ENCODE results near the gene ASXL3.

The ASXL3 gene

GRCh38 chr18:33583901-33584300, 5.9 kb downstream of the ASXL3 start:
- no peak for DNase-seq (ENCODE audit: low read depth)

- DNase-seq (ENCODE audit: low read depth), result no peak
Observed at GRCh38 chr18:33584548-33585430, 6.8 kb downstream of the ASXL3 start.

GRCh38 chr18:33585431-33585775, 7.4 kb downstream of the ASXL3 start:
- no peak for DNase-seq (ENCODE audit: low read depth)

GRCh38 chr18:33588361-33588760, 10.3 kb downstream of the ASXL3 start:
- DNase-seq (ENCODE audit: low read depth), result no peak

GRCh38 chr18:33593261-33593660, 15.2 kb downstream of the ASXL3 start:
- DNase-seq (ENCODE audit: low read depth), result no peak

GRCh38 chr18:33594799-33595198, 16.8 kb downstream of the ASXL3 start:
- DNase-seq (ENCODE audit: low read depth), result no peak

GRCh38 chr18:33596178-33596854, 18.3 kb downstream of the ASXL3 start:
- no peak for DNase-seq (ENCODE audit: low read depth)

GRCh38 chr18:33600846-33601245, 22.8 kb downstream of the ASXL3 start:
- no peak for DNase-seq (ENCODE audit: low read depth)

GRCh38 chr18:33603454-33603853, 25.4 kb downstream of the ASXL3 start:
- no peak for DNase-seq (ENCODE audit: low read depth)

- no peak for DNase-seq (ENCODE audit: low read depth)
Observed at GRCh38 chr18:33605250-33605649, 27.2 kb downstream of the ASXL3 start.

GRCh38 chr18:33606621-33607020, 28.6 kb downstream of the ASXL3 start:
- no peak for DNase-seq (ENCODE audit: low read depth)

GRCh38 chr18:33611525-33612135, 33.6 kb downstream of the ASXL3 start:
- no peak for DNase-seq (ENCODE audit: low read depth)

GRCh38 chr18:33612632-33613031, 34.6 kb downstream of the ASXL3 start:
- no peak for DNase-seq (ENCODE audit: low read depth)

GRCh38 chr18:33616556-33616955, 38.5 kb downstream of the ASXL3 start:
- no peak for DNase-seq (ENCODE audit: low read depth)

- DNase-seq (ENCODE audit: low read depth), result no peak
Observed at GRCh38 chr18:33627114-33627513, 49.1 kb downstream of the ASXL3 start.

- DNase-seq (ENCODE audit: low read depth), result no peak
Observed at GRCh38 chr18:33630476-33630875, 52.5 kb downstream of the ASXL3 start.

- no peak for DNase-seq (ENCODE audit: low read depth)
Observed at GRCh38 chr18:33641141-33641540, 63.1 kb downstream of the ASXL3 start.

GRCh38 chr18:33644494-33644893, 66.5 kb downstream of the ASXL3 start:
- no peak for DNase-seq (ENCODE audit: low read depth)

- DNase-seq (ENCODE audit: low read depth), result no peak
Observed at GRCh38 chr18:33647365-33647764, 69.3 kb downstream of the ASXL3 start.

GRCh38 chr18:33652635-33653034, 74.6 kb downstream of the ASXL3 start:
- DNase-seq (ENCODE audit: low read depth), result no peak

GRCh38 chr18:33653231-33653630, 75.2 kb downstream of the ASXL3 start:
- no peak for DNase-seq (ENCODE audit: low read depth)

- DNase-seq (ENCODE audit: low read depth), result no peak
Observed at GRCh38 chr18:33656889-33657448, 79.0 kb downstream of the ASXL3 start.
